Activated CD4-positive, alpha-beta T cell treated with anti-CD3 and anti-CD28 coated beads for 36 hours (primary cell): ENCODE data around the gene KCP. TPM values are rescaled to one million over a fixed set of nuclear protein-coding genes. Genes with fewer than 3 reads are reported as not detected.
A peak's percentile ranks its signal among the peaks of the same experiment; 100 is the strongest.

Experiments used
- ATAC-seq: fragments of 200-7000 bp; cut with Tn5 transposase; one replicate; pipeline ENCODE4 v1.10.0; 2021; ENCODE audit warnings: mild to moderate bottlenecking, moderate library complexity
- CTCF ChIA-PET: fragments of 350-600 bp; sonication (Branson Sonifier 250); formaldehyde crosslinking; loops from one replicate; lab custom pipeline; 2021; ENCODE audit warnings: antibody characterized with exemption; lab: Charles Lee
- POLR2A ChIA-PET: fragments of 350-600 bp; sonication (Branson Sonifier 250); formaldehyde crosslinking; loops from one replicate; lab custom pipeline; 2021; ENCODE audit warnings: antibody characterized with exemption, inconsistent platforms; lab: Charles Lee
- DNase-seq: peaks from one replicate; pipeline ENCODE4 v3.0.0-alpha.2; 2020
- H3K27ac Mint-ChIP-seq: one replicate; pipeline ENCODE4 v1.8.0; 2021; ENCODE audit warnings: mixed read lengths
- H3K27me3 Mint-ChIP-seq: one replicate; pipeline ENCODE4 v1.8.0; 2021; ENCODE audit warnings: mixed read lengths
- H3K36me3 Mint-ChIP-seq: one replicate; pipeline ENCODE4 v1.8.0; 2021; ENCODE audit warnings: low read depth, mixed read lengths
- H3K4me1 Mint-ChIP-seq: one replicate; pipeline ENCODE4 v1.8.0; 2021; ENCODE audit warnings: mixed read lengths
- H3K4me3 Mint-ChIP-seq: one replicate; pipeline ENCODE4 v1.8.0; 2021; ENCODE audit warnings: mild to moderate bottlenecking, moderate library complexity, mixed read lengths
- H3K9me3 Mint-ChIP-seq: one replicate; pipeline ENCODE4 v1.8.0; 2021; ENCODE audit warnings: low read depth, mixed read lengths
- intact Hi-C, 2 experiments: fragments of 100-400 bp; cut with DNase I in 1 of 2; cut with micrococcal nuclease in 1 of 2; formaldehyde crosslinking; loops; one replicate each; pipeline versions ENCODE4 v1.14.2 to v1.15.1; 2022 to 2024; cut with DNase I, micrococcal nuclease
- total RNA-seq, 2 experiments: library from RNA; stranded (reverse); gene quantifications; one replicate each; pipeline ENCODE4 v1.2.3, GENCODE V29; 2021

Gene KCP
- total RNA-seq, 2 experiments from 2014 or later, result not detected

- no peak overlapping the region for H3K4me3 Mint-ChIP-seq
- H3K4me1 Mint-ChIP-seq, result no peaks in the 10 kb centered on the region
- H3K27me3 Mint-ChIP-seq, result no peaks in the 10 kb centered on the region
- ChIA-PET CTCF (interaction anchor here (0.6 to 1.1 kb wide), 3 partner anchors 43 to 255 kb away, joined by 3 to 4 read pairs (median 4); no protein-coding TSS in a partner anchor), POLR2A (no interaction called here)
- H3K27ac Mint-ChIP-seq, result no peak overlapping the region
- no peak for ATAC-seq
- no peaks in the 10 kb centered on the region for H3K9me3 Mint-ChIP-seq
- DNase-seq, result no peak
- H3K36me3 Mint-ChIP-seq, result no peaks in the 10 kb centered on the region
- intact Hi-C loops, result no loop called here
Observed at GRCh38 chr7:128839751-128840177, 70.7 kb downstream of the KCP start.

- no peaks in the 10 kb centered on the region for H3K9me3 Mint-ChIP-seq
- H3K4me3 Mint-ChIP-seq, result no peak overlapping the region
- no peak overlapping the region for H3K27ac Mint-ChIP-seq
- no peak for DNase-seq
- ChIA-PET POLR2A (no interaction called here), CTCF (interaction anchor here (0.6 to 0.7 kb wide), 2 partner anchors 44 to 251 kb away, joined by 3 to 4 read pairs; no protein-coding TSS in a partner anchor)
- intact Hi-C loops, result no loop called here
- H3K4me1 Mint-ChIP-seq, result no peaks in the 10 kb centered on the region
- H3K36me3 Mint-ChIP-seq, result no peaks in the 10 kb centered on the region
- no peaks in the 10 kb centered on the region for H3K27me3 Mint-ChIP-seq
- ATAC-seq, result no peak
Observed at GRCh38 chr7:128838981-128839731, 71.4 kb downstream of the KCP start.

- Mint-ChIP-seq H3K27me3 (no peaks in the 10 kb centered on the region), H3K4me3 (no peak overlapping the region), H3K9me3 (no peaks in the 10 kb centered on the region), H3K36me3 (no peaks in the 10 kb centered on the region), H3K4me1 (no peaks in the 10 kb centered on the region), H3K27ac (no peak overlapping the region)
- ChIA-PET CTCF (no interaction called here), POLR2A (no interaction called here)
- intact Hi-C loops, result no loop called here
- DNase-seq (peak; percentile 1), ATAC-seq (no peak)
Observed at GRCh38 chr7:128838109-128838779, 72.3 kb downstream of the KCP start.

- CTCF ChIA-PET, result no interaction called here
- no peaks in the 10 kb centered on the region for H3K4me1 Mint-ChIP-seq
- no peaks in the 10 kb centered on the region for H3K9me3 Mint-ChIP-seq
- no peak overlapping the region for H3K4me3 Mint-ChIP-seq
- no peaks in the 10 kb centered on the region for H3K36me3 Mint-ChIP-seq
- POLR2A ChIA-PET, result no interaction called here
- ATAC-seq, result no peak
- no peak overlapping the region for H3K27ac Mint-ChIP-seq
- no peaks in the 10 kb centered on the region for H3K27me3 Mint-ChIP-seq
- no peak for DNase-seq
- intact Hi-C loops, result no loop called here
Observed at GRCh38 chr7:128837521-128837921, 73.0 kb downstream of the KCP start.

GRCh38 chr7:128836729-128837348, 73.7 kb downstream of the KCP start:
- H3K27ac Mint-ChIP-seq, result no peak overlapping the region
- peaks cover under 1% of the 10 kb centered on the region for H3K27me3 Mint-ChIP-seq
- ATAC-seq (no peak), DNase-seq (no peak)
- POLR2A ChIA-PET, result no interaction called here
- H3K4me3 Mint-ChIP-seq, result no peak overlapping the region
- no peaks in the 10 kb centered on the region for H3K36me3 Mint-ChIP-seq
- H3K9me3 Mint-ChIP-seq, result no peaks in the 10 kb centered on the region
- intact Hi-C loops, result no loop called here
- CTCF ChIA-PET, result interaction anchor here (1.3 to 2.5 kb wide), 2 partner anchors 11 to 47 kb away, joined by 3 to 9 read pairs; no protein-coding TSS in a partner anchor
- H3K4me1 Mint-ChIP-seq, result peaks cover under 1% of the 10 kb centered on the region

GRCh38 chr7:128835790-128836641, 74.5 kb downstream of the KCP start:
- Mint-ChIP-seq H3K9me3 (no peaks in the 10 kb centered on the region), H3K27ac (no peak overlapping the region), H3K36me3 (no peaks in the 10 kb centered on the region), H3K4me3 (no peak overlapping the region), H3K27me3 (peaks cover 4% of the 10 kb centered on the region), H3K4me1 (peaks cover 5% of the 10 kb centered on the region)
- DNase-seq (no peak), ATAC-seq (no peak)
- ChIA-PET CTCF (interaction anchor here (0.8 to 2.5 kb wide), 7 partner anchors 9 to 48 kb away, joined by 3 to 9 read pairs (median 3); partner anchors contain the start of gene ATP6V1F), POLR2A (no interaction called here)
- intact Hi-C loops, result no loop called here

GRCh38 chr7:128835231-128835751, 75.2 kb downstream of the KCP start:
- H3K4me3 Mint-ChIP-seq, result no peak overlapping the region
- ATAC-seq (no peak), DNase-seq (no peak)
- H3K27ac Mint-ChIP-seq, result no peak overlapping the region
- no peaks in the 10 kb centered on the region for H3K9me3 Mint-ChIP-seq
- ChIA-PET CTCF (interaction anchor here (0.8 to 2.5 kb wide), 7 partner anchors 9 to 48 kb away, joined by 3 to 9 read pairs (median 3); partner anchors contain the start of gene ATP6V1F), POLR2A (no interaction called here)
- no peaks in the 10 kb centered on the region for H3K36me3 Mint-ChIP-seq
- peaks cover 10% of the 10 kb centered on the region for H3K4me1 Mint-ChIP-seq
- peaks cover 10% of the 10 kb centered on the region for H3K27me3 Mint-ChIP-seq
- intact Hi-C loops, result no loop called here

- POLR2A ChIA-PET, result no interaction called here
- intact Hi-C loops, result no loop called here
- no peaks in the 10 kb centered on the region for H3K9me3 Mint-ChIP-seq
- H3K27ac Mint-ChIP-seq, result no peak overlapping the region
- no peak overlapping the region for H3K4me3 Mint-ChIP-seq
- DNase-seq (no peak), ATAC-seq (no peak)
- peaks cover 13% of the 10 kb centered on the region for H3K4me1 Mint-ChIP-seq
- CTCF ChIA-PET, result interaction anchor here (1.0 to 2.0 kb wide), 2 partner anchors 8 to 32 kb away, joined by 3 to 10 read pairs; no protein-coding TSS in a partner anchor
- H3K36me3 Mint-ChIP-seq, result no peaks in the 10 kb centered on the region
- H3K27me3 Mint-ChIP-seq, result peaks cover 17% of the 10 kb centered on the region
Observed at GRCh38 chr7:128833946-128834325, 76.6 kb downstream of the KCP start.

- Mint-ChIP-seq H3K9me3 (no peaks in the 10 kb centered on the region), H3K4me1 (peaks cover 13% of the 10 kb centered on the region), H3K4me3 (no peak overlapping the region), H3K36me3 (no peaks in the 10 kb centered on the region), H3K27me3 (peaks cover 20% of the 10 kb centered on the region), H3K27ac (no peak overlapping the region)
- CTCF ChIA-PET, result interaction anchor here (0.5 to 2.0 kb wide), 6 partner anchors 9 to 927 kb away, joined by 3 to 10 read pairs (median 3); no protein-coding TSS in a partner anchor
- ATAC-seq, result no peak
- POLR2A ChIA-PET, result interaction anchor here (0.7 to 1.0 kb wide), 2 partner anchors 15 to 29 kb away, joined by 3 read pairs; partner anchors contain the start of gene ATP6V1F
- intact Hi-C loops, result no loop called here
- DNase-seq, result no peak
Observed at GRCh38 chr7:128833148-128833945, 77.2 kb downstream of the KCP start.

- H3K4me3 Mint-ChIP-seq, result no peak overlapping the region
- peaks cover 13% of the 10 kb centered on the region for H3K4me1 Mint-ChIP-seq
- no peaks in the 10 kb centered on the region for H3K36me3 Mint-ChIP-seq
- intact Hi-C loops, result no loop called here
- no peaks in the 10 kb centered on the region for H3K9me3 Mint-ChIP-seq
- no peak for DNase-seq
- peaks cover 25% of the 10 kb centered on the region for H3K27me3 Mint-ChIP-seq
- ATAC-seq, result no peak
- ChIA-PET CTCF (interaction anchor here (0.5 to 2.0 kb wide), 5 partner anchors 10 to 928 kb away, joined by 3 to 10 read pairs (median 3); no protein-coding TSS in a partner anchor), POLR2A (interaction anchor here (0.7 to 1.0 kb wide), 2 partner anchors 14 to 30 kb away, joined by 3 read pairs; partner anchors contain the start of gene ATP6V1F)
- no peak overlapping the region for H3K27ac Mint-ChIP-seq
Observed at GRCh38 chr7:128832880-128833147, 77.7 kb downstream of the KCP start.
